ENCODE results near the gene TOB1. TPM values are rescaled to one million over a fixed set of nuclear protein-coding genes. Genes with fewer than 3 reads are reported as not detected.

Gene TOB1
- polyA plus RNA-seq, 1 donor (not counting 4 experiments of a cell fraction or from before 2014, with no cell fraction given): 64.4 TPM

DNA sequence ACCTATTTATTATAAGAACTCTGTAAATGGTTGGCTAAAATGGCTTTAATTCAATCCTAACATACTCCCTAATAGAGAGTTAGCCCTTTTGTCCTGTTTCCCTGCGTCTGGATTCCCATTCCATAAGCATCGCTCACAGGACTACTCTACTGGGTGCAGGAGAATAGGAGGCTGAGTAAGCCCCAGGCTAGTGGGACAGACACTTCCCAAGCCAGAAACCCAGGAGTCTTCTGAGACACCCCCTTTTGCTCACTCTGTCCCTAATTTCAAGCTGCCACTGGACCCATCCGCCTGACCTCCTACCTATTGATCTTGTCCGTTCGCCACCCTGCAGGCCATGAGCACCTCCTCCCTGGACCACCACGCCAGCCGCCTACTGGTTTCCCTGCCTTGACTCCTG, 16.7 kb upstream of the TOB1 start:
- Histone ChIP-seq H3K9me3 (ENCODE audit: control insufficient read depth, low read depth, low read length) (no peaks in the 10 kb centered on the region), H3K27ac (ENCODE audit: control insufficient read depth, insufficient read depth, low read length) (peak overlapping the region; percentile 59), H3K36me3 (ENCODE audit: control insufficient read depth in 2 of 2, extremely low read depth in 1 of 2, insufficient read depth in 2 of 2, low read length in 2 of 2) (peaks cover 0 to 1% of the 10 kb centered on the region in 2 experiments), H3K4me1 (ENCODE audit: control insufficient read depth, extremely low read depth, insufficient read depth, low read length) (peaks cover 24% of the 10 kb centered on the region), H3K79me2 (ENCODE audit: control insufficient read depth, insufficient read depth, low read length) (no peaks in the 10 kb centered on the region), H3K9me1 (ENCODE audit: control insufficient read depth, extremely low read depth, insufficient read depth, low read length) (no peaks in the 10 kb centered on the region), H3K4me3 (ENCODE audit: control insufficient read depth in 2 of 3, extremely low read depth in 1 of 3, insufficient read depth in 2 of 3, low read depth in 1 of 3, low read length in 3 of 3) (peak overlapping the region in 1 of 3 experiments; percentile 0), H3K9ac (ENCODE audit: control insufficient read depth, extremely low read depth, insufficient read depth, low read length) (no peak overlapping the region), H3K4me2 (ENCODE audit: control insufficient read depth, extremely low read depth, insufficient read depth, low read depth, low read length) (peak overlapping the region; percentile 43), H4K20me1 (ENCODE audit: control insufficient read depth, extremely low read depth, insufficient read depth, low read length) (no peaks in the 10 kb centered on the region), H2AFZ (ENCODE audit: control insufficient read depth, low read length) (no peak overlapping the region), H3K27me3 (ENCODE audit: control insufficient read depth, extremely low read depth, insufficient read depth, low read length) (no peaks in the 10 kb centered on the region)
- no peak for DNase-seq (ENCODE audit: low read depth, low spot score)
- dilution Hi-C loops (cut with MboI; ENCODE audit: extremely low pct_ligation_motif_present, low sequenced_read_pairs): no loop called here
- no peak for TF ChIP-seq EZH2 (IDR thresholded peaks at IDR 0.05; ENCODE audit: low read length)
- no peak for TF ChIP-seq CTCF (optimal IDR thresholded peaks at IDR 0.05 in 1 of 3, IDR thresholded peaks at IDR 0.05 in 1 of 3, conservative IDR thresholded peaks at IDR 0.05 in 1 of 3; ENCODE audit: extremely low read depth in 1 of 3, insufficient read depth in 2 of 3, low read length in 3 of 3)
- FAIRE-seq: no peak

GRCh38 chr17:50881182-50881581, 15.0 kb upstream of the TOB1 start:
- DNase-seq (ENCODE audit: low read depth, low spot score) (no peak), FAIRE-seq (peak; percentile 9)
- H3K79me2 ChIP-seq (ENCODE audit: control insufficient read depth, insufficient read depth, low read length): no peaks in the 10 kb centered on the region
- H3K9me1 ChIP-seq (ENCODE audit: control insufficient read depth, extremely low read depth, insufficient read depth, low read length): no peaks in the 10 kb centered on the region
- no peaks in the 10 kb centered on the region for H3K27me3 ChIP-seq (ENCODE audit: control insufficient read depth, extremely low read depth, insufficient read depth, low read length)
- no peak for TF ChIP-seq EZH2 (IDR thresholded peaks at IDR 0.05; ENCODE audit: low read length)
- TF ChIP-seq CTCF (optimal IDR thresholded peaks at IDR 0.05 in 1 of 3, IDR thresholded peaks at IDR 0.05 in 1 of 3, conservative IDR thresholded peaks at IDR 0.05 in 1 of 3; ENCODE audit: extremely low read depth in 1 of 3, insufficient read depth in 2 of 3, low read length in 3 of 3): no peak
- dilution Hi-C loops (cut with MboI; ENCODE audit: extremely low pct_ligation_motif_present, low sequenced_read_pairs): no loop called here
- H3K27ac ChIP-seq (ENCODE audit: control insufficient read depth, insufficient read depth, low read length): no peak overlapping the region
- no peaks in the 10 kb centered on the region for H4K20me1 ChIP-seq (ENCODE audit: control insufficient read depth, extremely low read depth, insufficient read depth, low read length)
- no peak overlapping the region for H3K9ac ChIP-seq (ENCODE audit: control insufficient read depth, extremely low read depth, insufficient read depth, low read length)
- H2AFZ ChIP-seq (ENCODE audit: control insufficient read depth, low read length): no peak overlapping the region
- H3K9me3 ChIP-seq (ENCODE audit: control insufficient read depth, low read depth, low read length): no peaks in the 10 kb centered on the region
- peaks cover 24% of the 10 kb centered on the region for H3K4me1 ChIP-seq (ENCODE audit: control insufficient read depth, extremely low read depth, insufficient read depth, low read length)
- H3K4me2 ChIP-seq (ENCODE audit: control insufficient read depth, extremely low read depth, insufficient read depth, low read depth, low read length): no peak overlapping the region
- H3K36me3 ChIP-seq (ENCODE audit: control insufficient read depth in 2 of 2, extremely low read depth in 1 of 2, insufficient read depth in 2 of 2, low read length in 2 of 2): no peaks in the 10 kb centered on the region
- H3K4me3 ChIP-seq (ENCODE audit: control insufficient read depth in 2 of 3, extremely low read depth in 1 of 3, insufficient read depth in 2 of 3, low read depth in 1 of 3, low read length in 3 of 3): no peak overlapping the region
